Activated CD8-positive, alpha-beta memory T cell treated with anti-CD3 and anti-CD28 coated beads for 4 hours (primary cell): ENCODE results near the gene KCNJ6.
"Not testable (repeated sequence)": the region's sequence is repeated elsewhere in the genome, so short reads cannot be mapped to it uniquely, and the experiment has no call there.

Experiments
- DNase-seq, 2 donors: peaks; one replicate each; pipeline ENCODE4 v3.0.0-alpha.2; 2020; ENCODE audit warnings: low read depth in 2 of 2

KCNJ6 gene

GRCh38 chr21:37916310-37917051, at the start of gene KCNJ6:
TSS of gene KCNJ6 (minus strand) at chr21:37916457. CDS start at chr21:37840682, 75,775 bp downstream.
- no peak for DNase-seq

- no peak for DNase-seq
Measured at GRCh38 chr21:37965088-37965805, 49.0 kb upstream of the KCNJ6 start.

DNA sequence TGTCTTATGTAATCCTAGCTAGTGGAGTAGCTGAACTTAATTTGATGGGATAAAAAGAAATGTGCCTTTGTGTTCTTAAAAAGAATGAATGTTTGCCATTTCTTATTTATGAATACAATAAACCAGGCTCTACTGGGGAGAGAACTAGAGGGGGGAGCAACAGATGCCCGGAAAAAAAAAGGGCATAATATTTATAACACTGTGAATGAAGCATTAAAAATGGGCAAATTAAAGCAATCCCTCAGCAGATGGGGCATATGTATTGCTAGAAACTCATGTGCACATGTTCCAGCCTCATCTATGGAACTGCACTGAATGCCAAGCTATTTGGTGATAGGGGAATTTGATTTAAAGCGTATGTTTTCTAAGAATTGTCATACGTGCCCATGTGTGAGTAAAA, 42.3 kb upstream of the KCNJ6 start:
- no peak for DNase-seq

GRCh38 chr21:37956772-37957171, 40.5 kb upstream of the KCNJ6 start:
- no peak for DNase-seq

- DNase-seq, result no peak
Measured at GRCh38 chr21:37945036-37945435, 28.8 kb upstream of the KCNJ6 start.

- DNase-seq, result no peak
Measured at GRCh38 chr21:37944496-37944895, 28.2 kb upstream of the KCNJ6 start.

GRCh38 chr21:37940691-37941090, 24.4 kb upstream of the KCNJ6 start:
- DNase-seq, result no peak

DNA sequence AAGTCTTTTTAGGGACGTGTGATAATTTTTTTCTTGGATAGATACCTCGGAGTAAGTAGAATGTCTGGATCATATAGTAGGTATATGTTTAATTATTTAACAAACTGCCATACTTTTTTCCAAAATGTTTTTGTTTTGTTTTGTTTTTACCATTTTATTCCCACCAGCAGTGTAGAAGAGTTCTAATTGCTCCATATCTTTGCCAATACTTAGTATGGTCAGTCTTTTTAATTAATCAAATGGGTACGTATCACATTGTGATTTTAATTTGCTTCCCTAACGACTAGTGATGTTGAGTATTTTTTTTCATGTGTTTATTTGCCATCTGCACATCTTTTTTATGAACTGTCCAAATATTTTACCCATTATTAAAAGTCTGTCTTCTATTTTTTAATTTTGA, 23.6 kb upstream of the KCNJ6 start:
- DNase-seq, result no peak

DNA sequence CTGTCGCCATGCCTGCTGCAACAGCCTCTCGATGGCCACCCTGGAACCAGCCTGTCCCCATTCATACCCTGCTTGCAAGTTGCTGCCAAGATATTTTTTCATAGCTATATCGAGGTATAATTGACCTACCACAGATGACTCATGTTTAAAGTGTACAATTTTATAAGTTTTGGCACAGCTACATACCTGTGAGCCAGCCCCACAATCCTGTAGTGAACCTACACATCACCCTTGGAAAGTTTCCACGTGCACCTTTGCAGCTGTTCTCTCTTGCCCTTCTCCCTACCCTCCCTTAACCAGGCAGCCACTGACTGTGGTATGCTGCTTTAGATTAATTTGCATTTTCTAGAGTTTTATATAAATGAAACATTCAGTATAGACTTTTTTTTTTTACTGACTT, 23.0 kb upstream of the KCNJ6 start:
- DNase-seq, result no peak

GRCh38 chr21:37937668-37938067, 21.4 kb upstream of the KCNJ6 start:
- DNase-seq, result no peak

GRCh38 chr21:37936010-37936785, 19.9 kb upstream of the KCNJ6 start:
- DNase-seq, result no peak

DNA sequence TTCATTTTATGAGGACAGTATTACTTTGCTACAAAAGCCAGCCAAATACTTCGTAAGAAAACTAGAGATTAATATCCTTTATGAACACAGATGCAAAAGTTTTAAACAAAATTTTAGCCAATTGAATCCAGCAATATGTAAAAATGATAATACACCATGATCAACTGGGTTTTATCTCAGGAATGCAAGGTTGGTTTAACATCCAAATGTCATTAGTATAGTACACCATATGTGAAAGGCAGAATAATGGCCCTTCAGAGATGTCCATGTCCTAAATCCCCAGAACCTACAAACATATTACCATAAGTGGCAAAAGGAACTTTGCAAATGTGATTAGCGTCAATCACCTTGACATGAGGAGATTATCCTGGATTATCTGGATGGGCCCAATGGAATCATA, 16.7 kb upstream of the KCNJ6 start:
- DNase-seq, result no peak

DNA sequence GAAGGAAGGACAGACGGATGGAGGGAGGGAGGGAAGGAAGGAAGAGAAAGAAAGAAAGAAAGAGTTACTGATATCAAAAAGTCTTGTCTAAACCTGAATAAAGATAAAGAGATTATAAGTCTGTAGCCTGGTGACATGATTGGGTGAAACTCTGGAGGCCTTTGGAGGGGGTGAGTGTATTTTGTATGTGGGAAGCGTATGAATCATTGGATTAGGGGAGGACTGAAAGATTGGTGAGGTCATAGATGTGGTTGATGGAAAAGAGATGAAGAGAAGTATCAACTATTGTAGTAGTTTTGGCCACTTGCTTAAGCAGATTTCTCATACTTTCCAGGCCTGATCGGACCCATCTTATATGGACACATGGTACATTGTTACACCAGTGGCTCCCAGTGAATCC, 11.5 kb upstream of the KCNJ6 start:
- DNase-seq, result no peak

DNA sequence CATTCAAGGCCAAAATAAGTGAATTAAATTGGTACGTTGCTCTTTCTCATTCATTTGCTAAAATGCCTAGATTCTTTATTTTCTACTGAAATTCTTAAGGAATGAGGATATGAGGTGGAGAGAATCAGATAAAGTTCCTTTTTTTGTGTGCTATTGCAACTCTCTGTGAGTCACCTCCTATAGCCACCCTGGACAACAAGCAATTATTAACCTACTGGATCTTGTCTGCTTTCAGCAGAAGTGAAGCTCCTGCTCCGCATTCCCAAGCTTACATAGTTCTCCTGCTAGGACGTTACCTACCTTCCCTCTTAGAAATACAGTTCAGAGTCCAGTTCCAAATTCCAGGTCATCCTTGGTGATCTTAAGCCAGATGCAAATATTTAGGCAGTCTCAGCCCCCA, 4.8 kb upstream of the KCNJ6 start:
- no peak for DNase-seq

DNA sequence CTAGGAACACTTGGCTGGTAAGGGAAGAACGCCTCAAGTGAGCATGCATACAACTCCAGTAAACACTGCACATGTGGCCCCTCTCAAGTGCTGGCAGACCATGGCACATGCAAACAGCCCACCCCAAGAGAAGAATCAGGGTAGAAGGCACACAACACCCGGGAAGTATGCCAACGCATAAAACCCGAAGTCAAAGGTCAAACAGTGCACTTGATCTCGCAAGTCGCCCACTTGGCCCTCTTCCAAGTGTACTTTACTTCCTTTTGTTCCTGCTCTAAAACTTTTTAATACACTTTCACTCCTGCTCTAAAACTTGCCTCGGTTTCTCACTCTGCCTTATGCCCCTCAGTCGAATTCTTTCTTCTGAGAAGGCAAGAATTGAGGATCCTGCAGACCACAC, 4.0 kb upstream of the KCNJ6 start:
- not testable (repeated sequence) for DNase-seq

DNA sequence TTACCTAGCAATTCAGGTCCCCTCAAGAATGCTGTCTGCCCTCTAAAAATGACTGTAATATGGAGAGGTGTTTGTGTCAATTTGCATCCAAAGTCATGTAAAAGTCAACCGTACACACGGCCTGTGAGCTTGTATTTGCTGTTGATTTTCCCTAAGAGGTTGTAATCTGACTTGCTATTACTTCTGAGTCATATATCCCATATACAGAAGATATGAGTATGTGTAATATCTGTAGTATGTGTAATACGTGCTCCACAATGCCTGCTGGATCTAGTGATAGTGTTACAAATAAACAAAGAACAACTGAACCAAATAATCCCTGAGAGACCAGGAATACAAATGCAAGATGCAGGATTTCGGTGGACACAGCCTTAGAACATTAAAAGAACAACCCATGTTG, 1.4 kb upstream of the KCNJ6 start:
- DNase-seq, result no peak

- no peak for DNase-seq
Measured at GRCh38 chr21:37915941-37916309, 332 bp downstream of the KCNJ6 start.

DNA sequence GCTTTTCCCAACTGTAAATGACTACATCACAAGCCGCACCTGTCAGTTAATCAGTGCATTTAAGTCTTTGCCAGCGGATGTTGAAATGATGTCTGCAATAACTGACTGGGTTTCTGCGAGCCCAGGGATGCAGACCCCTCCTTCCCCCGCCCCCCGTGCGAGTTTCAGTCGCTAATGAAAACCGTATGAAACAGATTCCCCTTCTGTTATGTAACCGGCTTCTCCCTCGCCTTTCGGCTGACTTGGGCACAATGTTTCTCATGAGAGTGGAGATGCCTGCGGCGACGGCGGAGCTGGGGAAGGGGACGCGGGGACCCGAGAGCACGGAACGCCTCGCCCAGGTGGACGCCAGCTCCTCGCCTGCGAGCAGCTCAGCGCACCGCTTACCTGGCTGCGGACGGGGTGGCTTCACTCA, 753 bp downstream of the KCNJ6 start:
- DNase-seq, result no peak

DNA sequence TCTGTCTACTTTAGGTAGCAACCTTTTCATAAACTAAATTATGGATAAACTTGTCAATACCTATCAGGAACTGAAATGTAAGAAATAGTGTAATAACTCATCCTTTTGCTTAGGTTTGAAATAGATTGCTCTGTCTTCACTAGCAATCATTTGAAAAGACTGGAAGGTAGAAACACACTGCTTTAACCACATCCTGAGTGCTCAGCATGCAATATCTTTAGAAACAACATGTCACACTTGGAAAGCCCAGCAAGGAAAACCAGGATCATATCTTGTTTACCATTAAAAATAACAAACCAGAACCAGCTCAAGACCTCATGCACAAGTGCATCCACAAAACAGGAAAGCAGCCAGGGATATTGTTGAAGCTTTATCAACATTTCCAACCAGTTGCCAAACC, 3.6 kb downstream of the KCNJ6 start:
- no peak for DNase-seq

GRCh38 chr21:37909936-37910335, 6.3 kb downstream of the KCNJ6 start:
- DNase-seq, result no peak

GRCh38 chr21:37908691-37909090, 7.6 kb downstream of the KCNJ6 start:
- no peak for DNase-seq

GRCh38 chr21:37907076-37907475, 9.2 kb downstream of the KCNJ6 start:
- DNase-seq, result no peak

GRCh38 chr21:37905291-37905690, 11.0 kb downstream of the KCNJ6 start:
- DNase-seq, result no peak
